ENCODE results near the gene POLR2E. TPM values are rescaled to one million over a fixed set of nuclear protein-coding genes. Genes with fewer than 3 reads are reported as not detected.

Gene POLR2E
- total RNA-seq, 2 experiments from 2014 or later: 272 to 275 TPM

GRCh38 chr19:1104311-1105007 is 9.3 kb upstream of the POLR2E start:
- POLR2A ChIA-PET: interaction anchor here (0.7 to 2.7 kb wide), 8 partner anchors 10 to 162 kb away, joined by 3 to 21 read pairs (median 3); partner anchors contain the start of genes ARHGAP45, POLR2E and RNU6-2

DNA sequence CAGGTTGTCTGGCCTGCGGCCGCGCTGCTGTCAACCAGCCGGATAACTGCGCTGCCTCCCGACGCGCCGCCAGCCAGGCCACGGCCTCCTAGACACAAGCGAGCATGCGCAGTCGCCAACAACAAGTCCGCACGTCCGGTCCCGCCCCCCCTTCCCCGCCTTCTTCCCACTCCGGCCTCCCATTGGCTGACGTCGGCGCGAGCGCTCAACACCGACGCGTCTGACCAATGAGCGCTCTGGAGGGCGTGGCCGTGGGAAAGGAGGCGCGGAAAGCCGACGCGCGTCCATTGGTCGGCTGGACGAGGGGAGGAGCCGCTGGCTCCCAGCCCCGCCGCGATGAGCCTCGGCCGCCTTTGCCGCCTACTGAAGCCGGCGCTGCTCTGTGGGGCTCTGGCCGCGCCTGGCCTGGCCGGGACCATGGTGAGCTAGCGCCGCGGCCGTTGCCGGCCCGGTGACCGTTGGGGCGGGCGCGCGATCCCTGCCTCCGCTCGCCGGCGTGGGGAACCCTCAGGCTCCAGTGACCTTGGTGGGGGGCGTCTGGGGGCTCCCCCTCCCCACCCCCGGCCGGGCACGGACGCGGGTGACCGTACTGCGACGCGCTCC is 8.6 kb upstream of the POLR2E start, which contains the start of gene GPX4:
GPX4 (plus strand) TSS at position 287 of the 603 bp plus-strand sequence; CDS start at position 337, 50 bp downstream.
- ChIA-PET POLR2A (interaction anchor here (0.7 to 2.7 kb wide), 9 partner anchors 8 to 163 kb away, joined by 3 to 21 read pairs (median 3); partner anchors contain the start of genes ARHGAP45, POLR2E and RNU6-2), CTCF (interaction anchor here (0.9 to 2.9 kb wide), 6 partner anchors 9 to 91 kb away, joined by 3 to 8 read pairs (median 6); partner anchors contain the start of gene ARHGAP45)

More at GRCh38 chr19:1104311-1105007, 9.3 kb upstream of the POLR2E start:
- CTCF ChIA-PET: interaction anchor here (0.9 to 1.5 kb wide), 2 partner anchors 9 to 90 kb away, joined by 3 to 5 read pairs; no protein-coding TSS in a partner anchor

- CTCF ChIA-PET: interaction anchor here (0.6 to 2.9 kb wide), 10 partner anchors 10 to 141 kb away, joined by 3 to 13 read pairs (median 5); partner anchors contain the start of gene ARHGAP45
Measured at GRCh38 chr19:1103132-1103707, 8.0 kb upstream of the POLR2E start.

DNA sequence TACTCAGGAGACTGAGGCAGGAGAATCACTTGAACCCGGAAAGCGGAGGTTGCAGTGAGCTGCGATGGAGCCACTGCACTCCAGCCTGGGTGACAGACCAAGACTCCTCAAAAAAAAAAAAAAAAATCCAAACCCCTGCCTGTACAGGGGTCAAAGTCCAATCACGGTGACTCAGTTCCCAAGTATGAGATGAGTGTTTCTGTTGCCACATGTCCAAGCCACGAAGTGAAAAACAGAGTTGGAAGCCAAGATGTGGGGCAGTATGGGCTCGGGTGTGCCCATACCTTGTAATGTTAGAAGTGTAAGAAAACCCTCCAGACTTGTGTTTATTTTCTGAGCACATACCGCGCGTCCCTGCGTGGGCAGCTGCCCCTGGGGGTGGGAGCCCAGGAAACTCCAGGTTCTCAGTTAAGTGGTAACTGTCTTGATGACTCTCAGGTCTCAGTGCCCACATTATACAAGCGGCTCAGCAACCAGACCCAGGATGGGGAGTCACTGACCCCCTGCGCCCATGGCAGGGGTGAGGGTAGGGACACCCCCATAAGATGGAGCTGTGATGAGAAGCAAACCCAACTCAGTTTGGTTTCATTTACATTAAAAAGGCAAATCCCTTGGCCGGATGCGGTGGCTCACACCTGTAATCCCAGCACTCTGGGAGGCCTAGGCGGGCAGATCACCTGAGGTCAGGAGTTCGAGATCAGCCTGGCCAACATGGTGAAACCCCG is 7.4 kb upstream of the POLR2E start:
- ChIA-PET CTCF (interaction anchor here (0.6 to 2.9 kb wide), 10 partner anchors 10 to 141 kb away, joined by 3 to 13 read pairs (median 5); partner anchors contain the start of gene ARHGAP45), POLR2A (interaction anchor here (0.5 to 2.7 kb wide), 13 partner anchors 9 to 138 kb away, joined by 3 to 21 read pairs (median 5); partner anchors contain the start of gene ARHGAP45)

More at GRCh38 chr19:1103132-1103707, 8.0 kb upstream of the POLR2E start:
- POLR2A ChIA-PET: interaction anchor here (0.5 to 2.7 kb wide), 13 partner anchors 9 to 163 kb away, joined by 3 to 21 read pairs (median 4); partner anchors contain the start of gene ARHGAP45

DNA sequence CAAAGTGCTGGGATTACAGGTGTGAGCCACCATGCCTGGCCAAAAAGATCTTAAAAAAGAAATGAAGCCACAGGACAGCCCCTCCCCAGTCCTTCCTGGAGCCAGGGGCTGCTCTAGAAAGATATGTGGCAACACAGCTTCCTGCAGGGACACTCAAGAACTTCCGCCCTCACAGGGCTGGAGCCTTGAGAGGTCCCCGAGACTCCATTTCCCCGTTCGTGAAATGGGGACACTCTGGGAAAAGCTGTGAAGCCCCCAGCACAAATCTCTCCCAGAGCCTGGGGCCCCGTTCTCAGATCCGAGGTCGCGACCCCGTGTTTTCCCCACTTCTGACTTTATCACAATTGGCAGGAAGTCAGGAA is 6.1 kb upstream of the POLR2E start:
- POLR2A ChIA-PET: interaction anchor here (0.6 to 1.1 kb wide), 3 partner anchors 26 to 238 kb away, joined by 3 to 5 read pairs (median 3); no protein-coding TSS in a partner anchor

GRCh38 chr19:1098177-1099051 is 3.2 kb upstream of the POLR2E start:
- ChIA-PET CTCF (interaction anchor here (1.0 to 1.5 kb wide), 2 partner anchors 34 to 96 kb away, joined by 3 to 5 read pairs; no protein-coding TSS in a partner anchor), POLR2A (interaction anchor here (0.6 to 0.8 kb wide), 3 partner anchors 8 to 31 kb away, joined by 3 read pairs; partner anchors contain the start of gene ARHGAP45)

More for the DNA sequence above, 6.1 kb upstream of the POLR2E start:
- CTCF ChIA-PET: interaction anchor here (2.1 to 2.9 kb wide), 3 partner anchors 13 to 143 kb away, joined by 5 to 13 read pairs (median 8); no protein-coding TSS in a partner anchor

GRCh38 chr19:1097810-1098176 is 2.6 kb upstream of the POLR2E start:
- ChIA-PET CTCF (interaction anchor here (1.0 to 1.5 kb wide), 2 partner anchors 34 to 97 kb away, joined by 3 to 5 read pairs; no protein-coding TSS in a partner anchor), POLR2A (interaction anchor here (0.7 to 0.8 kb wide), 2 partner anchors 8 to 20 kb away, joined by 3 read pairs; no protein-coding TSS in a partner anchor)

- POLR2A ChIA-PET: interaction anchor here (0.7 to 1.7 kb wide), 3 partner anchors 10 to 20 kb away, joined by 4 to 12 read pairs (median 8); no protein-coding TSS in a partner anchor
- CTCF ChIA-PET: interaction anchor here (2.0 to 2.5 kb wide), 2 partner anchors 13 to 19 kb away, joined by 8 to 11 read pairs; no protein-coding TSS in a partner anchor
Measured at GRCh38 chr19:1094655-1094977, 559 bp downstream of the POLR2E start.

DNA sequence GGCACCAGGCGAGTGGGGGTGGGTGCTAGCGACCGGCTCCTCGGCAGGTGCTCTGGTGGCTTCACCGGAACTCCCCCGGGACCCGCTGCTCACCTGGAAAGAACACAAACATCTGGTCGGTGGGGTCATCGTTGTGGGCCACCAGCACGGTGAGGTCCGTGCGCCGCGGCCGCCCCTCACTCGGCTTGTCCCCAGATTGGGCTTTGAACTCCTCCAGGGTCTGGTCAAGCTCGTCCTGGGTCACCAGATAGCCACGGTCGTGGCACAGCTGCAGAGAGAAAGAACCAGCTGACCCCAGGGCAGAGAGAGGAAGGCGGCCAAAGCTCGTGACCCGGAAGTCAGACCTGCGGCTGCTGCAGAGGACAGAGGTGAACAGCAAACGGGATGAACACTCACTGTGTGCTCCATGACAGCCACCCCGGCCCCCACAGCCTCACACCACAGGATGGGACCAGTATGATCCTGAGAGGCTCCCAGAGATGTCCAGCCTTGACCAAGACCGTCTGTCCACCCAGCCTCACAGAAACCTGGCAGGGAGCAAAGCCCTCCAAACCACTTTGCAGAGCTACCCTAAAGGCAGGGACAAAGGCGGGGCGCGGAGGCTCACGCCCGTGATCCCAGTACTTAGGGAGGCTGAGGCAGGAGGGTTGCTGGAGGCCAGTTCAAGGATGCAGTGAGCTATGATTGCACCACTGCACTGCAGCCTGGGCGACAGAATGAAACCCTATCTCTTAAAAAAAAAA is 1.2 kb downstream of the POLR2E start:
- POLR2A ChIA-PET: interaction anchor here (0.7 to 1.7 kb wide), 5 partner anchors 10 to 27 kb away, joined by 3 to 12 read pairs (median 4); partner anchors contain the start of gene ARHGAP45
- CTCF ChIA-PET: interaction anchor here (1.5 to 2.5 kb wide), 3 partner anchors 12 to 36 kb away, joined by 4 to 11 read pairs (median 8); no protein-coding TSS in a partner anchor

- POLR2A ChIA-PET: interaction anchor here (0.9 to 1.7 kb wide), 3 partner anchors 9 to 26 kb away, joined by 3 to 8 read pairs (median 4); partner anchors contain the start of gene ARHGAP45
- CTCF ChIA-PET: interaction anchor here (0.7 to 2.5 kb wide), 5 partner anchors 11 to 151 kb away, joined by 3 to 11 read pairs (median 4); no protein-coding TSS in a partner anchor
Measured at GRCh38 chr19:1093330-1093729, 1.8 kb downstream of the POLR2E start.

- ChIA-PET POLR2A (interaction anchor here (1.1 to 2.5 kb wide), 5 partner anchors 11 to 49 kb away, joined by 3 to 14 read pairs (median 7); no protein-coding TSS in a partner anchor), CTCF (interaction anchor here (1.3 to 4.2 kb wide), 3 partner anchors 12 to 153 kb away, joined by 5 to 38 read pairs (median 7); no protein-coding TSS in a partner anchor)
Measured at GRCh38 chr19:1091544-1092175, 3.5 kb downstream of the POLR2E start.

DNA sequence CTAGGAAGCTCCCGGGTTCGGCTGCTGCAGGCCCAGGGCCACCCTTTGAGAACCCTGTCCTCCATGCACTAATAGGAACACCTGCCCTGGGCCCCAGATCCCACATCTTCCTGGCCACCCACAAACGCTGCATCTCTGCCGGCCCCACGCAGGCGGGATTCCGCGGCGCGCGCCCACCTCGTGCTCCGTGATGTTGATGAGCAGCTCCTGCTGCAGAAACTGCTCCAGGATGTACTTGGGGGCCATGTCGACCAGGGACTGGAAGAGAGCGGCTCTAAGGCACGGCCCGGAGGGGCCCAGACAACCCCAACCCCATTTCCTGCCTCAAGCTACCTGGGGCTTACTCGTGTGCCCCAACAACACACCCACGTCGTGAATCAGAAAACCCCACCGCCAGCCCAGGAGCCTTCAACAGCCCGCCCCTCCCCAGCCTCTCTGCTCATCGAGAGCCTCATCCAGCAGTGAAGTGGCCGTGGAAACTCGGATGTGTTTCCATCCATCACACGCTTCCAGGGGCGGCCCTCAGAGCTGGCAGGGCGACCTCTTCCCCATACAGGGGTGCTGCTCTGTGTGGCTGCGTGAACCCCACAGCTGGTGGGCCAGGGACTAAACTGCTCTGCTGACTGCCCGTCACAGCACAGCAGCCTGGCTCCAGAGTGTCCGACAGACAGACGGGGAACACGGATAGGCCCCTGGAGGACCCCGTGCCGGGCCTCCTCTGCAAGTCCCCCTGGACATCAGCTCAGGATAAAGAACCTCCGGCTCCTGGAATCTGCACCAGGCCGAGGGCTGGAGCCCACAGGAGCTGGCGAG is 4.2 kb downstream of the POLR2E start:
- ChIA-PET POLR2A (interaction anchor here (0.6 to 2.5 kb wide), 8 partner anchors 11 to 170 kb away, joined by 3 to 14 read pairs (median 6); partner anchors contain the start of gene ARHGAP45), CTCF (interaction anchor here (0.9 to 4.2 kb wide), 6 partner anchors 11 to 153 kb away, joined by 3 to 38 read pairs (median 6); partner anchors contain the start of gene ABCA7)

DNA sequence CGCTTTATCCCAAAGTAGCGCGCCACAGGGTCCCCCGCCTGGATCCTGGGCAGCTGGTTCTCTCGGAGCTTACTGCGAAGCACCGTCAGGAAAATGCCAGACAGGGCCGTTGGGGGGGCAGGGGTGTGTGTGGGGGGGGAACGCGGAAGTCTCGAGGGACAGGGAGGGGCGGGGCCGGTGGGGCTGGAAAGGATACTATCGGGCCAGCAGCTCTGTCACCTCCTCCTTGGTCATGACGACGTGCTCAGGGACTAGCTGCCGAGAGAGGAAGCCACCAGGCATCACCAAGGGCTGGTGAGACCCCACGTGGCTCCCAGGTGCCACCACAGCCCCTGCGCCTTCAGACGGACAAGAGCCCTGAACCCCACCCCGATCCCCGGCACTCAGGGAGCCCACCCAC is 5.3 kb downstream of the POLR2E start:
- POLR2A ChIA-PET: interaction anchor here (0.7 to 2.5 kb wide), 7 partner anchors 8 to 171 kb away, joined by 3 to 14 read pairs (median 4); partner anchors contain the start of gene ARHGAP45
- CTCF ChIA-PET: interaction anchor here (1.4 to 4.2 kb wide), 4 partner anchors 10 to 154 kb away, joined by 4 to 38 read pairs (median 6); partner anchors contain the start of gene ABCA7

- POLR2A ChIA-PET: interaction anchor here (1.5 to 2.5 kb wide), 5 partner anchors 10 to 22 kb away, joined by 4 to 14 read pairs (median 10); partner anchors contain the start of gene ARHGAP45
- CTCF ChIA-PET: interaction anchor here (1.4 to 4.2 kb wide), 6 partner anchors 9 to 106 kb away, joined by 4 to 38 read pairs (median 8); partner anchors contain the start of gene ABCA7
Measured at GRCh38 chr19:1089126-1089771, 5.9 kb downstream of the POLR2E start.

All from activated CD8-positive, alpha-beta memory T cell treated with anti-CD3 and anti-CD28 coated beads for 36 hours (primary cell).